ENCODE measurements around the gene SLC35F3.

GRCh38 chr1:234239515-234239914 lies 335.0 kb downstream of the SLC35F3 start:
- TF ChIP-seq CTCF (IDR thresholded peaks at IDR 0.05): no peak
- TF ChIP-seq POLR2A (IDR thresholded peaks at IDR 0.05): no peak

All from Peyer's patch (tissue), 4 donors.